ENCODE data around the gene NTSR1.
A peak's percentile ranks its signal among the peaks of the same experiment; 100 is the strongest.

NTSR1 gene

GRCh38 chr20:62734326-62734725 is 25.7 kb downstream of the NTSR1 start:
- no peak overlapping the region for H3K9ac ChIP-seq (ENCODE audit: insufficient read length, low read depth)
- DNase-seq (ENCODE audit: low read depth, low spot score) = no peak
- H3K36me3 ChIP-seq (ENCODE audit: insufficient read depth, insufficient read length, low read length) = no peaks in the 10 kb centered on the region
- H3K4me1 ChIP-seq (ENCODE audit: insufficient read depth, insufficient read length) = peaks cover 3% of the 10 kb centered on the region
- no peaks in the 10 kb centered on the region for H3K9me3 ChIP-seq (ENCODE audit: insufficient read depth, low read length)
- H3K27me3 ChIP-seq (ENCODE audit: insufficient read depth, insufficient read length) = no peaks in the 10 kb centered on the region
- no peak for TF ChIP-seq ZNF274 (IDR thresholded peaks at IDR 0.05; ENCODE audit: low read depth, low read length)
- no peak for TF ChIP-seq YY1 (IDR thresholded peaks at IDR 0.05; ENCODE audit: insufficient read depth, insufficient read length)
- TF ChIP-seq SUZ12 (IDR thresholded peaks at IDR 0.05; ENCODE audit: extremely low read depth, insufficient read depth, insufficient read length) = no peak
- no peak overlapping the region for H3K4me3 ChIP-seq (ENCODE audit: insufficient read length, low read depth)

- Histone ChIP-seq H3K27me3 (ENCODE audit: insufficient read depth, insufficient read length) (no peaks in the 10 kb centered on the region), H3K4me1 (ENCODE audit: insufficient read depth, insufficient read length) (peaks cover 5% of the 10 kb centered on the region), H3K9me3 (ENCODE audit: insufficient read depth, low read length) (no peaks in the 10 kb centered on the region), H3K36me3 (ENCODE audit: insufficient read depth, insufficient read length, low read length) (no peaks in the 10 kb centered on the region), H3K9ac (ENCODE audit: insufficient read length, low read depth) (no peak overlapping the region), H3K4me3 (ENCODE audit: insufficient read length, low read depth) (no peak overlapping the region)
- no peak for DNase-seq (ENCODE audit: low read depth, low spot score)
- TF ChIP-seq SUZ12 (IDR thresholded peaks at IDR 0.05; ENCODE audit: extremely low read depth, insufficient read depth, insufficient read length) = no peak
- TF ChIP-seq YY1 (IDR thresholded peaks at IDR 0.05; ENCODE audit: insufficient read depth, insufficient read length) = no peak
- no peak for TF ChIP-seq ZNF274 (IDR thresholded peaks at IDR 0.05; ENCODE audit: low read depth, low read length)
Measured at GRCh38 chr20:62734881-62735280, 26.2 kb downstream of the NTSR1 start.

GRCh38 chr20:62735331-62735821 is 26.7 kb downstream of the NTSR1 start:
- TF ChIP-seq ZNF274 (IDR thresholded peaks at IDR 0.05; ENCODE audit: low read depth, low read length) = no peak
- TF ChIP-seq YY1 (IDR thresholded peaks at IDR 0.05; ENCODE audit: insufficient read depth, insufficient read length) = no peak
- TF ChIP-seq SUZ12 (IDR thresholded peaks at IDR 0.05; ENCODE audit: extremely low read depth, insufficient read depth, insufficient read length) = no peak
- peaks cover 9% of the 10 kb centered on the region for H3K4me1 ChIP-seq (ENCODE audit: insufficient read depth, insufficient read length)
- no peaks in the 10 kb centered on the region for H3K9me3 ChIP-seq (ENCODE audit: insufficient read depth, low read length)
- H3K4me3 ChIP-seq (ENCODE audit: insufficient read length, low read depth) = no peak overlapping the region
- peak overlapping the region; percentile 17 for H3K9ac ChIP-seq (ENCODE audit: insufficient read length, low read depth)
- H3K36me3 ChIP-seq (ENCODE audit: insufficient read depth, insufficient read length, low read length) = no peaks in the 10 kb centered on the region
- H3K27me3 ChIP-seq (ENCODE audit: insufficient read depth, insufficient read length) = no peaks in the 10 kb centered on the region
- DNase-seq (ENCODE audit: low read depth, low spot score) = no peak

- no peak overlapping the region for H3K4me3 ChIP-seq (ENCODE audit: insufficient read length, low read depth)
- H3K9ac ChIP-seq (ENCODE audit: insufficient read length, low read depth) = no peak overlapping the region
- TF ChIP-seq YY1 (IDR thresholded peaks at IDR 0.05; ENCODE audit: insufficient read depth, insufficient read length) (no peak), ZNF274 (IDR thresholded peaks at IDR 0.05; ENCODE audit: low read depth, low read length) (no peak), SUZ12 (IDR thresholded peaks at IDR 0.05; ENCODE audit: extremely low read depth, insufficient read depth, insufficient read length) (no peak)
- peaks cover 15% of the 10 kb centered on the region for H3K4me1 ChIP-seq (ENCODE audit: insufficient read depth, insufficient read length)
- DNase-seq (ENCODE audit: low read depth, low spot score) = no peak
- no peaks in the 10 kb centered on the region for H3K36me3 ChIP-seq (ENCODE audit: insufficient read depth, insufficient read length, low read length)
- no peaks in the 10 kb centered on the region for H3K9me3 ChIP-seq (ENCODE audit: insufficient read depth, low read length)
- no peaks in the 10 kb centered on the region for H3K27me3 ChIP-seq (ENCODE audit: insufficient read depth, insufficient read length)
Measured at GRCh38 chr20:62736026-62736406, 27.4 kb downstream of the NTSR1 start.

- no peak for TF ChIP-seq ZNF274 (IDR thresholded peaks at IDR 0.05; ENCODE audit: low read depth, low read length)
- no peak overlapping the region for H3K4me3 ChIP-seq (ENCODE audit: insufficient read length, low read depth)
Measured at GRCh38 chr20:62736407-62737071, 27.9 kb downstream of the NTSR1 start.

GRCh38 chr20:62737271-62737811 is 28.7 kb downstream of the NTSR1 start:
- TF ChIP-seq SUZ12 (IDR thresholded peaks at IDR 0.05; ENCODE audit: extremely low read depth, insufficient read depth, insufficient read length) (no peak), YY1 (IDR thresholded peaks at IDR 0.05; ENCODE audit: insufficient read depth, insufficient read length) (no peak), ZNF274 (IDR thresholded peaks at IDR 0.05; ENCODE audit: low read depth, low read length) (no peak)
- no peaks in the 10 kb centered on the region for H3K27me3 ChIP-seq (ENCODE audit: insufficient read depth, insufficient read length)
- no peak overlapping the region for H3K4me3 ChIP-seq (ENCODE audit: insufficient read length, low read depth)
- no peak overlapping the region for H3K9ac ChIP-seq (ENCODE audit: insufficient read length, low read depth)
- H3K36me3 ChIP-seq (ENCODE audit: insufficient read depth, insufficient read length, low read length) = no peaks in the 10 kb centered on the region
- peaks cover 26% of the 10 kb centered on the region for H3K4me1 ChIP-seq (ENCODE audit: insufficient read depth, insufficient read length)
- no peak for DNase-seq (ENCODE audit: low read depth, low spot score)
- no peaks in the 10 kb centered on the region for H3K9me3 ChIP-seq (ENCODE audit: insufficient read depth, low read length)

More at GRCh38 chr20:62736407-62737071, 27.9 kb downstream of the NTSR1 start:
- Histone ChIP-seq H3K9me3 (ENCODE audit: insufficient read depth, low read length) (no peaks in the 10 kb centered on the region), H3K9ac (ENCODE audit: insufficient read length, low read depth) (no peak overlapping the region), H3K36me3 (ENCODE audit: insufficient read depth, insufficient read length, low read length) (no peaks in the 10 kb centered on the region), H3K4me1 (ENCODE audit: insufficient read depth, insufficient read length) (peaks cover 19% of the 10 kb centered on the region), H3K27me3 (ENCODE audit: insufficient read depth, insufficient read length) (no peaks in the 10 kb centered on the region)
- DNase-seq (ENCODE audit: low read depth, low spot score) = no peak

- Histone ChIP-seq H3K9me3 (ENCODE audit: insufficient read depth, low read length) (no peaks in the 10 kb centered on the region), H3K4me1 (ENCODE audit: insufficient read depth, insufficient read length) (peaks cover 27% of the 10 kb centered on the region), H3K27me3 (ENCODE audit: insufficient read depth, insufficient read length) (no peaks in the 10 kb centered on the region), H3K4me3 (ENCODE audit: insufficient read length, low read depth) (no peak overlapping the region), H3K36me3 (ENCODE audit: insufficient read depth, insufficient read length, low read length) (no peaks in the 10 kb centered on the region), H3K9ac (ENCODE audit: insufficient read length, low read depth) (no peak overlapping the region)
- TF ChIP-seq SUZ12 (IDR thresholded peaks at IDR 0.05; ENCODE audit: extremely low read depth, insufficient read depth, insufficient read length) (no peak), ZNF274 (IDR thresholded peaks at IDR 0.05; ENCODE audit: low read depth, low read length) (no peak), YY1 (IDR thresholded peaks at IDR 0.05; ENCODE audit: insufficient read depth, insufficient read length) (no peak)
- no peak for DNase-seq (ENCODE audit: low read depth, low spot score)
Measured at GRCh38 chr20:62738025-62738881, 29.6 kb downstream of the NTSR1 start.

All from NT2/D1 (cell line).